Smooth muscle cell of the brain vasculature (primary cell): ENCODE measurements around the gene SND1.
"Not testable (repeated sequence)": the region's sequence is repeated elsewhere in the genome, so short reads cannot be mapped to it uniquely, and the experiment has no call there.

ENCODE experiments used
- DNase-seq: peaks from one replicate; pipeline ENCODE4 v3.0.0-alpha.2; 2012; ENCODE audit warnings: low read depth, low spot score

SND1 gene

GRCh38 chr7:127652333-127653248 is 597 bp downstream of the SND1 start:
- DNase-seq: no peak

- no peak for DNase-seq
Measured at GRCh38 chr7:127653396-127653795, 1.4 kb downstream of the SND1 start.

GRCh38 chr7:127654404-127655394 is 2.7 kb downstream of the SND1 start:
- no peak for DNase-seq

GRCh38 chr7:127655720-127656119 is 3.7 kb downstream of the SND1 start:
- DNase-seq: no peak

- no peak for DNase-seq
Measured at GRCh38 chr7:127657500-127657899, 5.5 kb downstream of the SND1 start.

- DNase-seq: no peak
Measured at GRCh38 chr7:127658970-127659630, 7.1 kb downstream of the SND1 start.

- no peak for DNase-seq
Measured at GRCh38 chr7:127665922-127666321, 13.9 kb downstream of the SND1 start.

GRCh38 chr7:127666602-127667001 is 14.6 kb downstream of the SND1 start:
- no peak for DNase-seq

- DNase-seq: no peak
Measured at GRCh38 chr7:127667017-127667670, 15.2 kb downstream of the SND1 start.

GRCh38 chr7:127667759-127668530 is 16.0 kb downstream of the SND1 start:
- DNase-seq: no peak

- DNase-seq: no peak
Measured at GRCh38 chr7:127671341-127671740, 19.3 kb downstream of the SND1 start.

- DNase-seq: no peak
Measured at GRCh38 chr7:127673902-127674301, 21.9 kb downstream of the SND1 start.

- DNase-seq: no peak
Measured at GRCh38 chr7:127674361-127674760, 22.4 kb downstream of the SND1 start.

GRCh38 chr7:127674923-127675322 is 22.9 kb downstream of the SND1 start:
- not testable (repeated sequence) for DNase-seq

- no peak for DNase-seq
Measured at GRCh38 chr7:127675721-127676120, 23.7 kb downstream of the SND1 start.

- DNase-seq: no peak
Measured at GRCh38 chr7:127677433-127678230, 25.6 kb downstream of the SND1 start.

- DNase-seq: no peak
Measured at GRCh38 chr7:127678337-127678736, 26.3 kb downstream of the SND1 start.

- no peak for DNase-seq
Measured at GRCh38 chr7:127678947-127679346, 27.0 kb downstream of the SND1 start.

- DNase-seq: no peak
Measured at GRCh38 chr7:127680983-127681382, 29.0 kb downstream of the SND1 start.

- no peak for DNase-seq
Measured at GRCh38 chr7:127682140-127682539, 30.1 kb downstream of the SND1 start.
